Esophagus squamous epithelium (tissue), 4 donors: Measurements from ENCODE around the gene FKBP1B.

Experiments
- POLR2A ChIP-seq, 4 donors: fragments of 450-650 bp; IDR thresholded peaks; one replicate each; pipeline ENCODE4 v1.6.1; 2017; ENCODE audit warnings: antibody characterized with exemption in 4 of 4, mild to moderate bottlenecking in 4 of 4, moderate library complexity in 3 of 4
- TF ChIP-seq, protein P1 (sequence below), 6 experiments: fragments of 450-650 bp in 4 of 6; fragments of 200-600 bp in 2 of 6; sonication (generic) in 2 of 6; IDR thresholded peaks; one replicate each; pipeline ENCODE4 v1.5.1; 2016 to 2019; ENCODE audit warnings: antibody characterized with exemption in 6 of 6, mild to moderate bottlenecking in 4 of 6, moderate library complexity in 4 of 6

- TF ChIP-seq POLR2A (IDR thresholded peaks at IDR 0.05): no peak
- TF ChIP-seq, protein P1, sequence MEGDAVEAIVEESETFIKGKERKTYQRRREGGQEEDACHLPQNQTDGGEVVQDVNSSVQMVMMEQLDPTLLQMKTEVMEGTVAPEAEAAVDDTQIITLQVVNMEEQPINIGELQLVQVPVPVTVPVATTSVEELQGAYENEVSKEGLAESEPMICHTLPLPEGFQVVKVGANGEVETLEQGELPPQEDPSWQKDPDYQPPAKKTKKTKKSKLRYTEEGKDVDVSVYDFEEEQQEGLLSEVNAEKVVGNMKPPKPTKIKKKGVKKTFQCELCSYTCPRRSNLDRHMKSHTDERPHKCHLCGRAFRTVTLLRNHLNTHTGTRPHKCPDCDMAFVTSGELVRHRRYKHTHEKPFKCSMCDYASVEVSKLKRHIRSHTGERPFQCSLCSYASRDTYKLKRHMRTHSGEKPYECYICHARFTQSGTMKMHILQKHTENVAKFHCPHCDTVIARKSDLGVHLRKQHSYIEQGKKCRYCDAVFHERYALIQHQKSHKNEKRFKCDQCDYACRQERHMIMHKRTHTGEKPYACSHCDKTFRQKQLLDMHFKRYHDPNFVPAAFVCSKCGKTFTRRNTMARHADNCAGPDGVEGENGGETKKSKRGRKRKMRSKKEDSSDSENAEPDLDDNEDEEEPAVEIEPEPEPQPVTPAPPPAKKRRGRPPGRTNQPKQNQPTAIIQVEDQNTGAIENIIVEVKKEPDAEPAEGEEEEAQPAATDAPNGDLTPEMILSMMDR (IDR thresholded peaks at IDR 0.05): no peak
Measured at GRCh38 chr2:24110660-24111303, 61.2 kb downstream of the FKBP1B start.
